Measurements from ENCODE around the gene PDCD7.
A peak's percentile ranks its signal among the peaks of the same experiment; 100 is the strongest.
"Not testable (repeated sequence)": the region's sequence is repeated elsewhere in the genome, so short reads cannot be mapped to it uniquely, and the experiment has no call there.

The PDCD7 gene, protein sequence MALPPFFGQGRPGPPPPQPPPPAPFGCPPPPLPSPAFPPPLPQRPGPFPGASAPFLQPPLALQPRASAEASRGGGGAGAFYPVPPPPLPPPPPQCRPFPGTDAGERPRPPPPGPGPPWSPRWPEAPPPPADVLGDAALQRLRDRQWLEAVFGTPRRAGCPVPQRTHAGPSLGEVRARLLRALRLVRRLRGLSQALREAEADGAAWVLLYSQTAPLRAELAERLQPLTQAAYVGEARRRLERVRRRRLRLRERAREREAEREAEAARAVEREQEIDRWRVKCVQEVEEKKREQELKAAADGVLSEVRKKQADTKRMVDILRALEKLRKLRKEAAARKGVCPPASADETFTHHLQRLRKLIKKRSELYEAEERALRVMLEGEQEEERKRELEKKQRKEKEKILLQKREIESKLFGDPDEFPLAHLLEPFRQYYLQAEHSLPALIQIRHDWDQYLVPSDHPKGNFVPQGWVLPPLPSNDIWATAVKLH

GRCh38 chr15:65133548-65134200, at the start of gene PDCD7:
TSS of gene PDCD7 (minus strand) at chr15:65133808. CDS start at chr15:65133781, 27 bp downstream.
- peak; percentile 36 for DNase-seq

DNA sequence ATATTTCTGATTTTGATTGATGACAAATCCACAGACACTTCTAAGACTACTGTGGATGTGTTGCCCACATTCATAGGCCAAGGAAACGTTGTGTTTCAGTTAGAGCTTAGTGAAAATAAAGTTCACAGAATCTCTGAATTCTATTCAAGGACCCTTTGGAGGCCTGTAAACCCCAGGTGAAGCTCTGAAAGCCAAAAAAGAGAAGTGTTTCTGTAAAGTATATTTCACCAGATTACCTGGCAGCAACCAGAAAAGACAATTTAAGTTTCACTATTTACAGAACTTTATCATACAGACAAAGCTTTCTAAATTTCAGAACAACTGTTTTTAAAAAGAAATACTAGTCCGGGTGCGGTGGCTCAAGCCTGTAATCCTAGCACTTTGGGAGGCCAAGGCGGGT, 48.9 kb upstream of the PDCD7 start:
- no peak for DNase-seq

DNA sequence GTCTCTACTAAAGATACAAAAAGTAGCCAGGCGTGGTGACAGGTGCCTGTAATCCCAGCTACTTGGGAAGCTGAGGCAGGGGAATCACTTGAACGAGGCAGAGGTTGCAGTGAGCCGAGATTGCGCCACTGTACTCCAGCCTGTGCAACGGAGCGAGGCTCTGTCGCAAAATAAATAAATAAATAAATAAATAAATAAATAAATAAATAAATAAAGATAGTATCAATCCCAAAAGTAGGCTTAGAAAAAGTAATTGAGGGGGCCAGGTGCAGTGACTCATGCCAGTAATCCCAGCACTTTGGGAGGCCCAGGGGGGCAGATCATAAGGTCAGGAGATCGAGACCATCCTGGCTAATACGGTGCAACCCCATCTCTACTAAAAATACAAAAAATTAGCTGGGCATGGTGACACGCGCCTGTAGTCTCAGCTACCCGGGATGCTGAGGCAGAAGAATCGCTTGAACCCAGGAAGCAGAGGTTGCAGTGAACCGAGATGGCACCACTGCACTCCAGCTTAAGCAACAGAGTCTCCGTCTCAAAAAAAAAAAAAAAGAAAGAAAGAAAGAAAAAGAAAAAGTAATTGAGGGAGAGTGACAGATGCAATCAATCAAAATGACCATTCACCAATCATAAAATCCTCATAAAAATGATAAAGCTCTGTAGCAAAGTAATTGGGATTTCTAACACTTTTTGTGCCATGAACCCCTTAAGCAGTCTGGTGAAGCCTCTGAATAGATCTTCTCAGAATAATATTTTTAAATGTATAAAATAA, 48.2 kb upstream of the PDCD7 start:
- not testable (repeated sequence) for DNase-seq

GRCh38 chr15:65180167-65180566, 46.6 kb upstream of the PDCD7 start:
- DNase-seq, result no peak

GRCh38 chr15:65177901-65178300, 44.3 kb upstream of the PDCD7 start:
- no peak for DNase-seq

DNA sequence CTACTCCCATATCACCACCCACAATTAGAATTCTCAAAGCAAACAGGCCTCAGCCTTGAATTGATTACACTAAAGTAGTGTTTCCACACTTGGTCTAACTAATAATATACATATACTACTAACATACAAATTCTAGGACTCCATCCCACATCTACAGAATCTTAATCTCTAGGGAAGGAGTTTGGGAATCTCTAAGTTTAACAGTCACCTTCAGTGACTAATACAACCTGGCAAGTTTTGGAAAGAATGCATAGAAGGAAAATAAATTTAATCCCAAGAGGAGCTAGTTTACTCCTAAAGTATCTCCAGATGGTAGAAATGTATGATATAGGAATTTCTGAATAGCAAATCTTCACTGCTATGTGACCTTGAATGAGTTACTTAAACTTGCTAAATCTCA, 42.4 kb upstream of the PDCD7 start:
- DNase-seq, result no peak

- no peak for DNase-seq
Observed at GRCh38 chr15:65175511-65175910, 41.9 kb upstream of the PDCD7 start.

DNA sequence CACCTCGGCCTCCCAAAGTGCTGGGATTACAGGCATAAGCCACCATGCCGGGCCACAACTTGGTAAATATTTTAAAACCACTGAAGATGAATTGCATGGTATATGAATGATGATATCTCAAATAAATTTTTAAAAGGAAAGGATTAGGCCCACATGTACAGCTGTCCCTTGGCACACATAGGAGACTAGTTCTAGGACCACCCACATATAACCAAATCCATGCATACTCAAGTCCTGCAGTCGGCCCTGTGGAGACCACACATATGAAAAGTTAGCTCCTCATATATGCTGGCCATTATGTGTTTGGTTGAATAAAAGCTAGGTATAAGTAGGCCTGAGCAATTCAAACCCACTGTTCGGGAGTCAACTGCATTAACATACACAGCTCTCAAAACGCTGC, 40.9 kb upstream of the PDCD7 start:
- DNase-seq, result no peak

GRCh38 chr15:65172531-65172930, 38.9 kb upstream of the PDCD7 start:
- no peak for DNase-seq

DNA sequence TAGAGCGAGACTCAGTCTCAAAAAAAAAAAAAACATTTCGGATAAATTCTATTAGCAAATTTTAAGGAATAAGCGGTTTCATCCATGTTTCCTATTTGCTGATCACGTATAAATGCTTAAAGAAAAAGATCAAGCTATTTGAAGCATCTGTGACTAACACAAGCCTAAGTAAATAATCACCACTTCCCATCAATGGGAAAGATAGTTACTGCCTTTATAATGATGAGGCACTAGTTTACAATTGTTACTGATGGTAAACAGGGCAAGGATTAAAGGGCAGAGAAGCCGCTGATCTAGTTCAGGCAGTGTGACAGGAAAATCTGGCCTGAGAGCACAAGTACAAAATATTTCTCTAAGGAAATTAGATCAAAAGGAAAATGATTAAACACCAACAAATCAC, 37.8 kb upstream of the PDCD7 start:
- no peak for DNase-seq

DNA sequence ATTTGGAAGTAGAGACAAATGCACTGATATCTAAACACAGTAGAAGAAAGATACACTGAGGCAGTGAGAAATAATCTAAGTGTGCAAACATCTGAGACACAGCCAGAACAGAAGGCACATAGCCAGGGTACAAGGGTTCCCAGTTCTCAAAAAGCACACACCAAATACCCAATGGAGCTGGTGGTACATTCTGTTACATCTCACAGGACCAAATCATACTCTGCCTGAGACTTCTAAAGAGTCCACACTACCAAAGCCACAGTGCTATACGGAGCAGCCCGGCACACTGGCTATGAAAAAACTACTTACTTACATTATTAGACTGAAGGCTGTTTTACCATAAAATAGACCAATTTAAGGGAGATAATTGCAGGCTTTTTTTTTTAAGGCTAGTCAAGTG, 32.3 kb upstream of the PDCD7 start:
- no peak for DNase-seq

- DNase-seq, result no peak
Observed at GRCh38 chr15:65164139-65164538, 30.5 kb upstream of the PDCD7 start.

- no peak for DNase-seq
Observed at GRCh38 chr15:65163041-65163440, 29.4 kb upstream of the PDCD7 start.

DNA sequence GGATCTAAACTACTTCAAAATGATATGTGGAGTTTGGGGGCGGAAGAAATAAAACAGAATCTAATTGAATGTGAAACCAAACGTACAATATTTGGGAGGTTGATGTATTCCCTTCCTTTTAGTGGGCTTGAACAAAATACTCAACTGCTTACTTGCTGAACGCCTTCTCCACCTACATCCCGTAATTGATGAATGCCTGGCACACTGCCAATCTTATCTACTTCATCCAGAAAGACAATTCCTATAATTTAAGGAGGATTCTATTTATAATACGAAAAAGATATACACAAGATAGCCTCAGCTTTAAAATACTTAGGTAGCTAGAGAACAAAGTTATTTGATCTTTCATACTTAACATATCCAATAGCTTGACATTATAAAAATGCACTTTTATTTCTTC, 23.1 kb upstream of the PDCD7 start:
- DNase-seq, result no peak

GRCh38 chr15:65154720-65155119, 21.1 kb upstream of the PDCD7 start:
- no peak for DNase-seq

GRCh38 chr15:65147902-65148301, 14.3 kb upstream of the PDCD7 start:
- no peak for DNase-seq

DNA sequence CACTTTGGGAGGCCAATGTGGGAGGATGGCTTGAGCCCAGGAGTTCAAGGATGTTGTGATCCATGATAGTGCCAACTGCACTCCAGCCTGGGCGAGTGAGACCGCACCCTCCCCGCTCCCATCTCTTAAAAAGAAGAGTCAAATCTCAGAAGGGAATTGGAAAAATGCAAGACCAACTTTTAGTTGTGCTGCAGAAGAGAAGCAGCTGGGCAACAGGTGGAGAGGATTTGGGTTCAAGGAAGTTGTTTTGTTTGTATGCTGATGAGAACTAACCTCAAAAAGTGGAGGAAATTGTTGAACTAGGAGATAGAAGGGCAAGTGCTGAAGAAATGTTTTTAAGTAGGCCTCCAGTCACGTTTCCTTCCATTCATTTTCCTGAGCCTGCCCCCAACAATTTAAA, 12.8 kb upstream of the PDCD7 start:
- DNase-seq, result no peak

- not testable (repeated sequence) for DNase-seq
Observed at GRCh38 chr15:65138631-65139030, 5.0 kb upstream of the PDCD7 start.

- not testable (repeated sequence) for DNase-seq
Observed at GRCh38 chr15:65137893-65138292, 4.3 kb upstream of the PDCD7 start.

- DNase-seq, result not testable (repeated sequence)
Observed at GRCh38 chr15:65137089-65137488, 3.5 kb upstream of the PDCD7 start.

DNA sequence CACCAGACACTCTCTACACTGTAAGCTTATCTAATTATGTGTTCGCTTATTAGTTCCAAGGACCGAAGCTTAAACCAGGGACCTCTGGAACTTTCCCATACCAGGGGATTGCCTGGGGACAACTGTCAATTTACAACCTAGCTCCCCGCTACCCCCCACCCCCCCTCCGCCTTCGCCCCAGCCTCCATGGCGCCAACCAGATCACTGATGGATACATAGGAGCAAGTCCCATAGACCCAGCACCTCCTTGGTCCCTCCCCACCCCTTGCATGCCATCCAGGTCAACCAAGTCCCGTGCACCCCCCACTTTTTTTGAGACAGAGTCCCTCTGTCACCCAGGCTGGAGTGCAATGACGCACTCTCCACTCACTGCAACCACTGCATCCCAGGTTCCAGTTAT, 930 bp upstream of the PDCD7 start:
- DNase-seq, result no peak

DNA sequence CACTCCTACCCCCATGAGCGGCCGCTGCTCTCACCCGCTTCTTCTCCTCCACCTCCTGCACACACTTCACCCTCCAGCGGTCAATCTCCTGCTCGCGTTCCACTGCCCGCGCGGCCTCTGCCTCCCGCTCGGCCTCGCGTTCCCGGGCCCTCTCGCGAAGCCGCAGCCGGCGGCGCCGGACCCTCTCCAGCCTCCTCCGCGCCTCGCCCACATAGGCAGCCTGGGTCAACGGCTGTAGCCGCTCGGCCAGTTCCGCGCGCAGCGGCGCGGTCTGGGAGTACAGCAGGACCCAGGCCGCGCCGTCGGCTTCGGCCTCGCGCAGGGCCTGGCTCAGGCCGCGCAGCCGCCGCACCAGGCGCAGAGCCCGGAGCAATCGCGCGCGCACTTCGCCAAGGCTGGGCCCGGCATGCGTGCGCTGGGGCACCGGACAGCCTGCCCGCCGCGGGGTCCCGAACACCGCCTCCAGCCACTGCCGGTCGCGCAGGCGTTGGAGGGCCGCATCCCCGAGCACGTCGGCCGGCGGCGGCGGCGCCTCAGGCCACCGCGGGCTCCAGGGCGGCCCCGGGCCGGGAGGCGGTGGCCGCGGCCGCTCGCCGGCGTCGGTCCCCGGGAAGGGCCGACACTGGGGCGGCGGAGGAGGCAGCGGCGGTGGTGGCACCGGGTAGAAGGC, 595 bp downstream of the PDCD7 start:
- no peak for DNase-seq

DNA sequence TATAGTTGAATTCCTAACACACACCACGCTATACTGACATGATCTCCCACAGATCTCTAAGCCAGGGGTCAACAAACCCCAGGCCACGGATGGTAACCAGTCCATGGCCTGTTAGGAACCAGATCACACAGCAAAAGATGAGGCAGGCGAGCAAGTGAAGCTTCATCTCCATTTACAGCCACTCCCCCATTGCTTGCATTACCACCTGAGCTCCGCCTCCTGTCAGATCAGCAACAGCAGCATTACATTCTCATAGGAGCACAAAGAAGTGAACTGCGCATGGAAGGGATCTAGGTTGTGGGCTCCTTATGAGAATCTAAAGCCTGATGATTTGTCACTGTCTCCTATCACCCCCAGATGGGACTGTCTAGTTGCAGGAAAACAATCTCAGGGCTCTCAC, 2.7 kb downstream of the PDCD7 start:
- no peak for DNase-seq
